ENCODE results near the gene DDOST.

DNA sequence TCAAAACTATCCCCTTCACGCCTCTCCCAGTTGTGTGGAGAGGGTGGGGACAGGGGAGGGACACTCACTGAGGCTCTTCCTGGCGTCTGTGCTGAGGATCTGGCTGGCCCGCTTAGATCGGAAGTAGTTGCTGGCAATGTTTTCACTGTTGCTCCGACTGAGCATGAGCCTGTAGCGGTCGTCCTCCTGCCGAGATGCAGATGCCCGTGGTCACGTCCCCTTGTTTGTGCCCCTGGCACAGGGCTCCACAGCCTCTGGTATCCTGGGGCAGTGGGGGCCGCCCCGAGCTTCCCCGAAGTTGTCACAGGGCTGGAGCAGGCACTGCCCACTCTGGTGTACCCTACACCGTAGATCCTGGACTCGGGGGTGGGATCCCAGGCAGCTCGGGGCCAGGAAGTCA lies 5.0 kb upstream of the DDOST start:
- TF ChIP-seq, protein P1, sequence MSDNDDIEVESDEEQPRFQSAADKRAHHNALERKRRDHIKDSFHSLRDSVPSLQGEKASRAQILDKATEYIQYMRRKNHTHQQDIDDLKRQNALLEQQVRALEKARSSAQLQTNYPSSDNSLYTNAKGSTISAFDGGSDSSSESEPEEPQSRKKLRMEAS (IDR thresholded peaks at IDR 0.05; ENCODE audit: low read depth, low read length) = no peak
- TF ChIP-seq, protein P2, sequence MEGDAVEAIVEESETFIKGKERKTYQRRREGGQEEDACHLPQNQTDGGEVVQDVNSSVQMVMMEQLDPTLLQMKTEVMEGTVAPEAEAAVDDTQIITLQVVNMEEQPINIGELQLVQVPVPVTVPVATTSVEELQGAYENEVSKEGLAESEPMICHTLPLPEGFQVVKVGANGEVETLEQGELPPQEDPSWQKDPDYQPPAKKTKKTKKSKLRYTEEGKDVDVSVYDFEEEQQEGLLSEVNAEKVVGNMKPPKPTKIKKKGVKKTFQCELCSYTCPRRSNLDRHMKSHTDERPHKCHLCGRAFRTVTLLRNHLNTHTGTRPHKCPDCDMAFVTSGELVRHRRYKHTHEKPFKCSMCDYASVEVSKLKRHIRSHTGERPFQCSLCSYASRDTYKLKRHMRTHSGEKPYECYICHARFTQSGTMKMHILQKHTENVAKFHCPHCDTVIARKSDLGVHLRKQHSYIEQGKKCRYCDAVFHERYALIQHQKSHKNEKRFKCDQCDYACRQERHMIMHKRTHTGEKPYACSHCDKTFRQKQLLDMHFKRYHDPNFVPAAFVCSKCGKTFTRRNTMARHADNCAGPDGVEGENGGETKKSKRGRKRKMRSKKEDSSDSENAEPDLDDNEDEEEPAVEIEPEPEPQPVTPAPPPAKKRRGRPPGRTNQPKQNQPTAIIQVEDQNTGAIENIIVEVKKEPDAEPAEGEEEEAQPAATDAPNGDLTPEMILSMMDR (IDR thresholded peaks at IDR 0.05; ENCODE audit: low read depth, low read length) = no peak
- TF ChIP-seq POLR2A (IDR thresholded peaks at IDR 0.05; ENCODE audit: extremely low read depth, insufficient read length) (no peak), MYC (IDR thresholded peaks at IDR 0.05; ENCODE audit: low read depth, low read length) (no peak)
